A549 treated with Mapracorat at 1 μM for 4 hours (cell line): Measurements from ENCODE around the gene RANGRF. TPM values are rescaled to one million over a fixed set of nuclear protein-coding genes. Genes with fewer than 3 reads are reported as not detected.

Experiments used
- total RNA-seq: library from RNA; stranded (reverse); fragments of 200-300 nt; extraction: Qiagen RNA extraction; gene quantifications from 5 replicates; pipeline ENCODE4 v1.2.3, GENCODE V29; 2022

RANGRF gene, protein sequence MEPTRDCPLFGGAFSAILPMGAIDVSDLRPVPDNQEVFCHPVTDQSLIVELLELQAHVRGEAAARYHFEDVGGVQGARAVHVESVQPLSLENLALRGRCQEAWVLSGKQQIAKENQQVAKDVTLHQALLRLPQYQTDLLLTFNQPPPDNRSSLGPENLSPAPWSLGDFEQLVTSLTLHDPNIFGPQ
- 35.4 to 45.9 TPM (median 43.4 TPM) in 5 replicates for total RNA-seq

DNA sequence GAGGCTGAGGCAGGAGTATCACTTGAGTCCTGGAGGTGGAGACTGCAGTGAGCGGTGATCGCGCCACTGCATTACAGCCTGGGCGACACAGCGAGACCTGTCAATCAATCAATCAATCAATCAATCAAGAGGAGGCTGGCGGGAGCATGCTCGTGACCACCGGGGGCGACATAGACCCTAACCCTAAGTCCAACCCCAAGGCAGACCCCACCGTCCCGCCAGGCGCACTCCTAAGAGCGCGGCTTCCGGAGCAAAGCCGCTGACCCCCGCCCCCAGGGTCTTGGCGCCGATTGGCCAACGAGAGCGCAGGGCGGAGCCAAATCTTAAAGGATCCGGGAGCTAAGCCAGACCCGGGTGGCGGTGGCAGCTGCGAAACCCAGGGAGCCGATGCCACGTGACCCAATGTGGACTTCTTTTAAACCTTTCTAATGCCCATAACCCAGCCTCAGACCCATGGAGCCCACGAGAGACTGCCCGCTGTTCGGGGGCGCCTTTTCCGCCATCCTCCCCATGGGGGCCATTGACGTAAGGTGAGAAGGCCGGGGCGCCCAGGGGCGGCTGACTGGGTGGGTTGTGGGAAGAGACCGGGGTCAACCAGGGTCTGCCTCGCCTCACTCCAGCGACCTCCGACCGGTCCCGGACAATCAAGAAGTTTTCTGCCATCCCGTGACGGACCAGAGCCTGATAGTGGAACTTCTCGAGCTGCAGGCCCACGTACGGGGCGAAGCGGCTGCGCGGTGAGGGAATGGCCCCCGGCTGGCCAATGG, at the start of gene RANGRF:
Gene RANGRF, plus strand, starts transcription at position 335 of the 767 bp plus-strand sequence. Its CDS starts 119 bp downstream, at position 454.

DNA sequence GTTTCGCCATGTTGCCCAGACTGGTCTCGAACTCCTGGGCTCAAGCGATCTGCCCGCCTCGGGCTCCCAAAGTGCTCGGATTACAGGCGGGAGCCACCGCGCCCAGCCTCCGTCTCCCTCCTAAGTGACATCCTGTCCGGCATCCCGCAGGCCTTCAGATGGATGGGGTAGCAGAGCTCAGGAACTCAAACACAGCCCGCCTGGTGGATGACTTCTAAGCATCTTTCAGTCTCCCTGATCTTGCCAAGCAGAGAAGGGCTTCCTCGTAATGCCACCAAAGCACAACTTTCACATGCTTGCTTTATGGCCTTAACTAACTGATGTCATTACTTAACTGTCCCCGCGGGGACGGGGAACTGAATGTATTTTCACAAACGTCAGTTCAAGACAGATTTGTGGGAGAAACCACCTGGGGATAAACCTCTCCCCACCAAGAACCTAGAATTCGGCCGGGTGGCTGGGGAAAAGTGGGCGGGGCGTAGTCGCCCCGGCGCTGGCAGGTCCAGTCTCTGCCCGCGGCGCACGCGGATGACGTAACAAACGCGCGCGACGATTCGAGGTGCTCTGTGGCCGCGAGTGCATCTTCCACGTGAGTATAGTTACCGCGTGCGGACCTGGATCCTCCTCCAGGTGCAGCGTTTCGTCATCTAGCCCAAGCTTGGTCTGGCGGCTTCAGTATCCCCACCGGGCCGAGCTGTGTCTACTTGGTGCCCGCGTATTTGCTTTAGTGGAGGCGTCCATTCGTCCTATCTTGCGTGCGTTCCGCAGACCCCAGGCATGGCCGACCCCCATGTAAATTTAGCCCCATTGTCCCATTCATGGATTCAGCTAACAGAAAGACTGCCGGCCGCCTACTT, 39.5 kb upstream of the RANGRF start, which contains the start of gene PFAS:
Gene PFAS, plus strand, starts transcription at position 539 of the 857 bp plus-strand sequence. CDS start 4,649 bp downstream, outside the sequence.

DNA sequence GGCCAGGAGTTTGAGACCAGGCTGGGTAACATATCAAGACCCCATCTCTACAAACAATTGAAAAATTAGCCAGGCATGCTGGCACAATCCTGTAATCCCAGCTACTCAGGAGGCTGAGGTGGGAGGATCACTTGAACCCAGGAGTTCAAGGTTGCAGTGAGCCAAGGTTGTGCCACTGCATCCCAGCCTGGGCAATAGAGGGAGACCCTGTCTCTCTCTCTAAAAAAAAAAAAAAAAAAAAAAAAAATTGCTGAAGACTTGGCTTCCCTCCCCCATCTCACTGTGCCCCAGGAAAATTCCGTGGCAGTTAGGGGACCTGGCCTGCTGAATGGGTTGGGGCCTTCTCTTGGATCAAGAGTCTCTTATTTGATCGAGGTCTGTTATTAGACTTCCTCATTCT, 51.1 kb downstream of the RANGRF start, which contains the start of gene ODF4:
Gene ODF4, plus strand, starts transcription at position 301 of the 400 bp plus-strand sequence. CDS start 212 bp downstream, outside the sequence.

Other genes with a start within 250 kb of the RANGRF start
- 0.09 to 0.20 TPM (median 0.18 TPM) in 5 replicates for gene ALOX15B, start 249.6 kb upstream of the RANGRF start, total RNA-seq
- gene ALOX12B, start 201.0 kb upstream of the RANGRF start, total RNA-seq: 1.1 to 2.3 TPM (median 1.8 TPM) in 5 replicates
- 6.5 to 9.5 TPM (median 6.9 TPM) in 5 replicates for gene ALOXE3, start 170.2 kb upstream of the RANGRF start, total RNA-seq
- gene HES7, start 164.6 kb upstream of the RANGRF start, total RNA-seq: 1.8 to 6.1 TPM (median 5.3 TPM) in 5 replicates
- 51.7 to 60.6 TPM (median 55.9 TPM) in 5 replicates for gene PER1, start 136.3 kb upstream of the RANGRF start, total RNA-seq
- gene VAMP2, start 125.7 kb upstream of the RANGRF start, total RNA-seq: 26.5 to 31.9 TPM (median 31.1 TPM) in 5 replicates
- 18.8 to 22.9 TPM (median 20.7 TPM) in 5 replicates for gene TMEM107, start 112.3 kb upstream of the RANGRF start, total RNA-seq
- 4.8 to 8.8 TPM (median 8.2 TPM) in 5 replicates for gene BORCS6, start 98.5 kb upstream of the RANGRF start, total RNA-seq
- 142 to 164 TPM (median 153 TPM) in 5 replicates for gene AURKB, start 78.1 kb upstream of the RANGRF start, total RNA-seq
- gene CTC1, start 40.6 kb upstream of the RANGRF start, total RNA-seq: 13.7 to 20.1 TPM (median 16.4 TPM) in 5 replicates
- gene PFAS, start 39.4 kb upstream of the RANGRF start, total RNA-seq: 39.8 to 50.2 TPM (median 45.6 TPM) in 5 replicates
- 5.5 to 8.5 TPM (median 7.0 TPM) in 5 replicates for gene SLC25A35, start 6.7 kb downstream of the RANGRF start, total RNA-seq
- not detected in 5 replicates for gene ARHGEF15, start 21.6 kb downstream of the RANGRF start, total RNA-seq
- not detected in 5 replicates for gene ODF4, start 51.2 kb downstream of the RANGRF start, total RNA-seq
- gene RPL26, start 94.5 kb downstream of the RANGRF start, total RNA-seq: 3,436 to 4,705 TPM (median 3,603 TPM) in 5 replicates
- gene RNF222, start 109.2 kb downstream of the RANGRF start, total RNA-seq: not detected in 5 replicates
- gene NDEL1, start 147.2 kb downstream of the RANGRF start, total RNA-seq: 63.1 to 70.2 TPM (median 67.8 TPM) in 5 replicates